GM12878 (cell line): ENCODE data around the gene SULF2. TPM values are rescaled to one million over a fixed set of nuclear protein-coding genes. Genes with fewer than 3 reads are reported as not detected.

Experiments
- ATAC-seq: fragments of 200-7000 bp; cut with Tn5 transposase; 3 replicates; pipeline ENCODE4 v1.9.1; 2020; ENCODE audit warnings: mild to moderate bottlenecking, moderate library complexity
- BruUV-seq: library from RNA; stranded (reverse); fragments of 400-500 nt; replicated peaks from 2 replicates; lab custom pipeline; 2021; lab: Mats Ljungman, UMichigan
- CTCF ChIA-PET: fragments of 300-600 bp; sonication (Branson Sonifier 250); formaldehyde crosslinking; extraction: SDS; loops from one replicate; lab custom pipeline; 2021; ENCODE audit warnings: inconsistent platforms; lab: Yijun Ruan, JAX
- POLR2A ChIA-PET: fragments of 350-600 bp; formaldehyde crosslinking; extraction: SDS; loops from one replicate; lab custom pipeline; 2021; ENCODE audit warnings: inconsistent platforms; lab: Charles Lee
- RAD21 ChIA-PET: fragments of 300-600 bp; sonication (Branson Sonifier 250); formaldehyde crosslinking; loops from one replicate; lab custom pipeline; 2023; ENCODE audit warnings: antibody characterized with exemption; ENCODE audit not compliant: unreplicated experiment; lab: Charles Lee
- SMC1A ChIA-PET: fragments of 300-600 bp; sonication (Branson Sonifier 250); formaldehyde crosslinking; loops from one replicate; lab custom pipeline; 2023; ENCODE audit not compliant: unreplicated experiment, uncharacterized antibody; lab: Charles Lee
- DNase-seq: peaks from one replicate; pipeline ENCODE4 v3.0.0-alpha.2; 2011; ENCODE audit warnings: low read depth, low spot score
- FAIRE-seq: peaks from 3 replicates; lab custom pipeline; 2011; peaks lifted over from hg19 to GRCh38; lab: Jason Lieb, UNC
- H2AFZ ChIP-seq: 2 replicates; pipeline ENCODE4 v1.6.0; 2011; ENCODE audit warnings: low read depth, low read length, control low read depth; ENCODE audit not compliant: control insufficient read depth
- H3K27ac ChIP-seq: 2 replicates; pipeline ENCODE4 v1.5.1; 2011; ENCODE audit warnings: control low read depth; ENCODE audit not compliant: control insufficient read depth, insufficient read depth
- H3K27me3 ChIP-seq, 2 experiments: replicated peaks in 1 of 2; 2 replicates each; pipeline versions ENCODE4 v1.6.0 to v1.6.1; 2011; ENCODE audit warnings: low read length in 1 of 2; ENCODE audit not compliant: control insufficient read depth in 2 of 2, insufficient read depth in 2 of 2
- H3K36me3 ChIP-seq, 2 experiments: 2 replicates each; pipeline ENCODE4 v1.5.1; 2011; ENCODE audit warnings: low read length in 1 of 2; ENCODE audit not compliant: control insufficient read depth in 2 of 2, insufficient read depth in 2 of 2
- H3K4me1 ChIP-seq: 2 replicates; pipeline ENCODE4 v1.6.1; 2011; ENCODE audit warnings: mild to moderate bottlenecking, low read length, moderate library complexity, mixed read lengths; ENCODE audit not compliant: control insufficient read depth, insufficient read depth
- H3K4me2 ChIP-seq: 2 replicates; pipeline ENCODE4 v1.6.0; 2011; ENCODE audit warnings: control low read depth; ENCODE audit not compliant: control insufficient read depth, insufficient read depth
- H3K4me3 ChIP-seq: fragments of 200-600 bp; sonication (generic); 2 replicates; pipeline ENCODE4 v1.5.1; 2016
- H3K79me2 ChIP-seq: 2 replicates; pipeline ENCODE4 v1.6.0; 2011; ENCODE audit warnings: low read length; ENCODE audit not compliant: control insufficient read depth, insufficient read depth
- H3K9ac ChIP-seq: 2 replicates; pipeline ENCODE4 v1.8.0; 2011; ENCODE audit warnings: low read length, control low read depth, mixed read lengths; ENCODE audit not compliant: control insufficient read depth, insufficient read depth
- H3K9me3 ChIP-seq: replicated peaks from 3 replicates; pipeline ENCODE4 v1.5.1; 2011; ENCODE audit warnings: mild to moderate bottlenecking, low read length; ENCODE audit not compliant: control insufficient read depth, insufficient read depth
- H4K20me1 ChIP-seq: 2 replicates; pipeline ENCODE4 v1.6.0; 2011; ENCODE audit not compliant: control insufficient read depth, insufficient read depth
- IKZF1 ChIP-seq: fragments of 450-650 bp; conservative IDR thresholded peaks from 2 replicates; pipeline ENCODE4 v1.6.1; 2017; ENCODE audit warnings: antibody characterized with exemption, mild to moderate bottlenecking
- MTA3 ChIP-seq: IDR thresholded peaks from 2 replicates; pipeline ENCODE4 v1.6.1; 2012; ENCODE audit warnings: low read length, inconsistent platforms, borderline replicate concordance
- NFXL1 ChIP-seq: fragments of 450-650 bp; IDR thresholded peaks from 2 replicates; pipeline ENCODE4 v1.6.1; 2017; ENCODE audit warnings: antibody characterized with exemption, mild to moderate bottlenecking, borderline replicate concordance
- WGBS: methylation state at CpG from one replicate; pipeline ENCODE4 v1.1.6; 2016; ENCODE audit warnings: low lambda C conversion rate; ENCODE audit not compliant: insufficient replicate concordance, insufficient coverage; ENCODE audit errors: missing lambda C conversion rate; 5-methylcytosine and 5-hydroxymethylcytosine counted together
- in situ Hi-C: fragments of 300-500 bp; cut with MboI; formaldehyde crosslinking; loops from 9 replicates; pipeline ENCODE4 v1.14.3; 2018; ENCODE audit warnings: mixed read lengths
- intact Hi-C: fragments of 100-400 bp; cut with micrococcal nuclease; formaldehyde crosslinking; loops from one replicate; pipeline ENCODE4 v1.14.2; 2022; ENCODE audit not compliant: unreplicated experiment
- polyA plus RNA-seq, 11 experiments: library from polyadenylated mRNA; depleted of rRNA in 4 of 11; unstranded in 6 of 11; stranded (reverse) in 5 of 11; fragments of >200 nt; fragmentation: Nextera tagmentation in 4 of 11; fragmentation: Illumina TruSeq in 1 of 11; extraction: Ambion mirVana in 4 of 11; extraction: Trizol in 1 of 11; gene quantifications; 1 replicate in 1 of 11; 2 replicates in 10 of 11; pipeline versions ENCODE4 v1.2.1 to v1.2.3, GENCODE V29; 2011 to 2016; ENCODE audit warnings: inconsistent platforms in 2 of 11, missing spikeins in 2 of 11, low read depth in 1 of 11
- total RNA-seq, 4 experiments: library from RNA; depleted of rRNA in 3 of 4; stranded (reverse); fragments of >200 nt in 3 of 4; fragmentation: Illumina TruSeq in 1 of 4; extraction: Trizol in 1 of 4; gene quantifications; 2 replicates each; pipeline versions ENCODE4 v1.2.1 to v1.2.3, GENCODE V29; 2013 to 2021

SULF2 gene
- total and polyA plus RNA-seq, 10 of the 15 experiments (the other 5 are each of a cell fraction or from before 2014, with no cell fraction given) = 0.69 to 4.1 (median 1.6) TPM

GRCh38 chr20:47741669-47742608, 43.3 kb downstream of the SULF2 start:
- SMC1A ChIA-PET = no interaction called here
- FAIRE-seq = no peak

GRCh38 chr20:47740862-47741184, 44.5 kb downstream of the SULF2 start:
- FAIRE-seq (no peak), DNase-seq (no peak), ATAC-seq (no peak)
- H3K27me3 ChIP-seq = no peaks in the 10 kb centered on the region; a peak in 1 of 4 replicates
- POLR2A ChIA-PET = no interaction called here
- H3K4me3 ChIP-seq = no peak overlapping the region
- H3K9me3 ChIP-seq = no peaks in the 10 kb centered on the region; the same call in 2 of the 3 replicates
- H3K9ac ChIP-seq = no peak overlapping the region
- H3K4me2 ChIP-seq = no peak overlapping the region
- no peak overlapping the region for H2AFZ ChIP-seq
- no peaks in the 10 kb centered on the region for H3K79me2 ChIP-seq
- RAD21 ChIA-PET = no interaction called here
- no peak overlapping the region for H3K27ac ChIP-seq
- no peaks in the 10 kb centered on the region for H3K4me1 ChIP-seq
- SMC1A ChIA-PET = no interaction called here
- no TSS peak for BruUV-seq
- no peak for TF ChIP-seq MTA3
- intact Hi-C loops (no loop called here), in situ Hi-C loops (no loop called here)
- H3K36me3 ChIP-seq = no peaks in the 10 kb centered on the region
- no peaks in the 10 kb centered on the region for H4K20me1 ChIP-seq
- CTCF ChIA-PET = interaction anchor here (1.3 kb wide), 1 partner anchor 16 kb away, joined by 10 read pairs; no protein-coding TSS in a partner anchor
- 42% methylated on average over 11 of the region's 11 CpGs for WGBS

More at GRCh38 chr20:47741669-47742608, 43.3 kb downstream of the SULF2 start:
- DNase-seq = no peak
- no peaks in the 10 kb centered on the region for H3K36me3 ChIP-seq
- no peak overlapping the region for H3K27ac ChIP-seq
- H3K4me2 ChIP-seq = no peak overlapping the region
- no peak overlapping the region for H2AFZ ChIP-seq
- TF ChIP-seq NFXL1 (peak; percentile 37; the same call in 1 of the 2 replicates), IKZF1 (no peak)
- TF ChIP-seq, all 136 proteins: peak for 1
- intact Hi-C loops (no loop called here), in situ Hi-C loops (no loop called here)
- CTCF ChIA-PET = no interaction called here
- Histone ChIP-seq H3K9ac (no peak overlapping the region), H3K4me3 (no peak overlapping the region), H3K9me3 (no peaks in the 10 kb centered on the region; the same call in 2 of the 3 replicates), H4K20me1 (no peaks in the 10 kb centered on the region), H3K4me1 (no peaks in the 10 kb centered on the region), H3K27me3 (peaks cover 0 to 4% of the 10 kb centered on the region in 2 experiments; a peak in 2 of 4 replicates), H3K79me2 (no peaks in the 10 kb centered on the region)
- RAD21 ChIA-PET = no interaction called here
- 30% methylated on average over 22 of the region's 22 CpGs for WGBS
- POLR2A ChIA-PET = no interaction called here
- BruUV-seq = no TSS peak
- ATAC-seq = no peak
